ENCODE data around the gene FAM3B. TPM values are rescaled to one million over a fixed set of nuclear protein-coding genes. Genes with fewer than 3 reads are reported as not detected.

The FAM3B gene
- total RNA-seq, 1 experiment from 2014 or later: not detected

GRCh38 chr21:41360072-41360821 is 43.6 kb downstream of the FAM3B start:
- no peaks in the 10 kb centered on the region for H3K9me3 ChIP-seq (ENCODE audit: control insufficient read depth, insufficient read depth, low read depth, low read length)
- no peaks in the 10 kb centered on the region for H3K27me3 ChIP-seq (ENCODE audit: control insufficient read depth, insufficient read depth, low read length)
- intact Hi-C loops (cut with micrococcal nuclease; ENCODE audit: unreplicated experiment) (no loop called here), in situ Hi-C loops (cut with HindIII; ENCODE audit: low pct_unique_long_range_greater_than_20kb, low sequenced_read_pairs) (no loop called here)
- peak; percentile 85 for ATAC-seq
- no peaks in the 10 kb centered on the region for H3K4me1 ChIP-seq (ENCODE audit: control insufficient read depth, insufficient read depth, low read length)
- POLR2A ChIA-PET: interaction anchor here (0.7 kb wide), 1 partner anchor 84 kb away, joined by 4 read pairs; no protein-coding TSS in a partner anchor
- DNase-seq (ENCODE audit: low read depth, low spot score): no peak
- BruUV-seq (replicated peaks): no TSS peak
- TF ChIP-seq CTCF (IDR thresholded peaks at IDR 0.05) (peak; percentile 66), POLR2AphosphoS5 (IDR thresholded peaks at IDR 0.05; ENCODE audit: low read depth, low read length) (no peak)
- H3K27ac ChIP-seq (ENCODE audit: low read length): no peak overlapping the region
- no peaks in the 10 kb centered on the region for H3K36me3 ChIP-seq (ENCODE audit: control insufficient read depth, insufficient read depth, low read length)
- CTCF ChIA-PET: interaction anchor here (1.0 to 2.2 kb wide), 2 partner anchors 77 to 79 kb away, joined by 4 to 16 read pairs; no protein-coding TSS in a partner anchor
- no peak overlapping the region for H3K4me3 ChIP-seq (ENCODE audit: low read depth in 2 of 2, low read length in 2 of 2)

- CTCF ChIA-PET: interaction anchor here (1.0 to 2.2 kb wide), 2 partner anchors 78 to 80 kb away, joined by 4 to 16 read pairs; no protein-coding TSS in a partner anchor
- no peak overlapping the region for H3K4me3 ChIP-seq (ENCODE audit: low read depth in 2 of 2, low read length in 2 of 2)
- H3K27me3 ChIP-seq (ENCODE audit: control insufficient read depth, insufficient read depth, low read length): no peaks in the 10 kb centered on the region
- 0 out of 2 replicates have a peak, but pooled peaks have one; percentile 14 for ATAC-seq
- no peaks in the 10 kb centered on the region for H3K36me3 ChIP-seq (ENCODE audit: control insufficient read depth, insufficient read depth, low read length)
- no peaks in the 10 kb centered on the region for H3K9me3 ChIP-seq (ENCODE audit: control insufficient read depth, insufficient read depth, low read depth, low read length)
- TF ChIP-seq SIN3A (IDR thresholded peaks at IDR 0.05; ENCODE audit: borderline replicate concordance, insufficient read depth, low read depth, low read length) (no peak), REST (IDR thresholded peaks at IDR 0.05; ENCODE audit: insufficient read depth in 1 of 2, low read depth in 2 of 2, low read length in 1 of 2) (no peak), CTCF (IDR thresholded peaks at IDR 0.05) (no peak), POLR2AphosphoS5 (IDR thresholded peaks at IDR 0.05; ENCODE audit: low read depth, low read length) (no peak), TCF7L2 (IDR thresholded peaks at IDR 0.05; ENCODE audit: low read depth, low read length) (no peak)
- POLR2A ChIA-PET: interaction anchor here (0.6 to 0.7 kb wide), 2 partner anchors 25 to 83 kb away, joined by 3 to 4 read pairs; no protein-coding TSS in a partner anchor
- in situ Hi-C loops (cut with HindIII; ENCODE audit: low pct_unique_long_range_greater_than_20kb, low sequenced_read_pairs): no loop called here
- no peak overlapping the region for H3K27ac ChIP-seq (ENCODE audit: low read length)
- no TSS peak for BruUV-seq (replicated peaks)
- no peaks in the 10 kb centered on the region for H3K4me1 ChIP-seq (ENCODE audit: control insufficient read depth, insufficient read depth, low read length)
- intact Hi-C loops (cut with micrococcal nuclease; ENCODE audit: unreplicated experiment): no loop called here
- DNase-seq (ENCODE audit: low read depth, low spot score): no peak
These were observed 44.6 kb downstream of the FAM3B start for GRCh38 chr21:41361053-41361785.
